ENCODE measurements around the gene F5.

Gene F5

DNA sequence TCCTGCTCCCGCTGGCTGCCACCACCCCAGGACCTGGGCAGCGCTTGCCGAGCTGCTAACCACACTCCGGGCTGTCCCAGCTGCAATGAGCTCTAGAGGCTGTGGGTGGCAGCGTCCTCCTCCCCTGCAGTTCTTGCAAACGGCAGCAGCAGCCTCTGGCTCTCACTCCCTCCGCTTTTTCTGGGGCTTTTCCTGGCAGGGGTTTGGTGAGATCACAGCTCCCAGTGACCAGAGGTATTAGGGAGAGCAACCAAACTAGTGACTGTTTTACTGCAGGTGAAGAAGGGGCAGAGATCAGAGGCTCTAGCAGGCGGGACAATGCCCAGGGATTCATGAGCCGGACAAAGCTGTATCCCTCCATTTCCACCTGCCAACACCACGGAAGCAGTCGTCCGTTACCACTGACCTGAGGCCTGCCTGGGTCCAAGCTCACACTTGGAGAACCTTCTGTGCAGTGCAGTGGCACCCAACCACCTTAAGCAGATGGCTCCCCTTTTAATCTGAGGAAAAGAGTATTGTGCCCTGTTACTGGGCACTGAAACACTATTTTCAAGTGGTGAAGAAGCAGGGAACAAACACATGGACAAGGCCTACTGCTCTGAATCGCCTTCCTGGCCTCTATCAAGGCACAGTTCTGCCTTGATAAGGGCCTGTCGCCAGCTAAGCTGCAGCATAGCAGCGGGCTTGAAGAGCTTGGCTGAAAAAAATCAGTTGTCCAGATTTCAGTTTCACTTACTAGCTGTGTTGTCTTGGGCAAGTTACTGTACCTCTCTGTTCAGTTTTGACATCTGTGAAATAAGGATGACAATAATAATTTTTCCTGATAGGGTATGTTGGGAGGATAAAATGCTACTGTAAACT, at the start of gene F5:
F5 (minus strand) TSS at position 87 of the 861 bp plus-strand sequence. CDS start 95 bp downstream, outside the sequence.
- H3K36me3 Mint-ChIP-seq: no peaks in the 10 kb centered on the region
- peak within 1 kb of the TSS; percentile 72 to 81 for H3K4me3 Mint-ChIP-seq
- H3K27ac Mint-ChIP-seq: no peak within 1 kb of the TSS
- ATAC-seq (replicated peaks): peak; percentile 98
- H3K27me3 Mint-ChIP-seq: peaks cover 10 to 15% of the 10 kb centered on the region in 2 donors
- H3K4me1 Mint-ChIP-seq: peaks cover 16 to 30% of the 10 kb centered on the region in 2 donors
- no peaks in the 10 kb centered on the region for H3K9me3 Mint-ChIP-seq
- DNase-seq: peak; percentile 48

DNA sequence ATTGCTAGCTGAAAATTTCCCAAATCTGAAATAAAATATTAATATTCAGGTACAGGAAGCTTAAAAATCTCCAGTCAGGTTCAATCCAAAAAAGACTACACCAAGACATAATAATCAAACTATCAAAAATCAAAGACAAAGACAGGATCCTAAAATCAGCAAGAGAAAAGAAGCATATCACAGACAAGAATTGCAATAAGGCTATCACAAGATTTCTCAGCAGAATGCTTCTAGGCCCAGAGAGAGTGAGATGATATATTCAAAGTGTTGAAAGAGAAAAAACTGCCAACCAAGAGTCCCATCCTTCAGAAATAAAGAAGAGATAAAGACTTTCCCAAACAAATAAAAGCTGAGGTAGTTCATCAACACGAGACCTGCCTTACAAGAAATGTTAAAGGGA, 48.6 kb upstream of the F5 start:
- DNase-seq: no peak
- no peaks in the 10 kb centered on the region for H3K27me3 Mint-ChIP-seq
- peaks cover 1 to 6% of the 10 kb centered on the region in 2 donors for H3K4me1 Mint-ChIP-seq
- H3K4me3 Mint-ChIP-seq: no peak overlapping the region
- H3K9me3 Mint-ChIP-seq: peaks cover 16 to 17% of the 10 kb centered on the region in 2 donors
- H3K36me3 Mint-ChIP-seq: peaks cover 8 to 10% of the 10 kb centered on the region in 2 donors
- no peak for ATAC-seq (replicated peaks)
- no peak overlapping the region for H3K27ac Mint-ChIP-seq

DNA sequence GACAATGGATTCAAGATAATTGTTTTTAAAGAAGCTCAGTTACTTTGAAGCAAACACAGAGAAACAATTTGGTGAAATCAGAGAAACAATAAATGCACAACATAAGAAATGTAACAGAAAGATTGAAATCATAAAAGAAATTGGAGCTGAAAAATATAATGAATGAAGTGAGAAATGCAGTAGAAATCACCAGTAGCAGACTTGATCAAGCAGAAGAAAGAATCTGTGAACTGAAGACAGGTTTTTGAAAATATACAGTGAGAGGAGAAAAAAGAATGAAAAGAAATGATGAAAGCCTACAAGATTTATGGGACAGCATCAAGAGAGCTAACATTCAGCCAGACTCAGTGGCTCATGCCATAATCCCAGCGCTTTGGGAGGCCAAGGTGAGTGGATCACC, 47.9 kb upstream of the F5 start:
- Mint-ChIP-seq H3K27me3 (no peaks in the 10 kb centered on the region), H3K27ac (peak overlapping the region; percentile 20), H3K36me3 (peaks cover 8 to 10% of the 10 kb centered on the region in 2 donors), H3K4me3 (no peak overlapping the region), H3K4me1 (peaks cover 1 to 6% of the 10 kb centered on the region in 2 donors), H3K9me3 (peaks cover 14 to 16% of the 10 kb centered on the region in 2 donors)
- DNase-seq: no peak
- ATAC-seq (replicated peaks): no peak

DNA sequence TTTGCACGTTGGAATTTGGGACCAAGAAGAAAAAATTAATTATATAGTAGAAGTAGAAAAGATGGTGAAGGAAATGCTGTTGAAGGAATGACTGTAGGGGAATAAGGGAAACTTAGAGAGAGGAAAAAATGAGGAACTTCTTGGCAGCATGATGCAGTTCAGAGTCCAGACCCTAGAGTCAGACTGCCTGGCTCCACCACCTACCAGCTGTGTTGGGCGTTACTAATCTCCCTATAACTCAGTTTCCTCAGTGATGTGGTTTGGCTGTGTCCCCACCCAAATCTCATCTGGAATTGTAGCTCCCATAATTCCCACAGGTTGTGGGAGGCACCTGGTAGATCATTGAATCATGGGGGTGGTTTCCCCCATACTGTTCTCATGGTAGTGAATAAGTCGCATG, 45.0 kb upstream of the F5 start:
- Mint-ChIP-seq H3K4me3 (no peak overlapping the region), H3K36me3 (peaks cover 4 to 6% of the 10 kb centered on the region in 2 donors), H3K27me3 (no peaks in the 10 kb centered on the region), H3K27ac (no peak overlapping the region), H3K9me3 (peaks cover 7 to 16% of the 10 kb centered on the region in 2 donors), H3K4me1 (peaks cover 1 to 6% of the 10 kb centered on the region in 2 donors)
- ATAC-seq (replicated peaks): no peak
- no peak for DNase-seq

DNA sequence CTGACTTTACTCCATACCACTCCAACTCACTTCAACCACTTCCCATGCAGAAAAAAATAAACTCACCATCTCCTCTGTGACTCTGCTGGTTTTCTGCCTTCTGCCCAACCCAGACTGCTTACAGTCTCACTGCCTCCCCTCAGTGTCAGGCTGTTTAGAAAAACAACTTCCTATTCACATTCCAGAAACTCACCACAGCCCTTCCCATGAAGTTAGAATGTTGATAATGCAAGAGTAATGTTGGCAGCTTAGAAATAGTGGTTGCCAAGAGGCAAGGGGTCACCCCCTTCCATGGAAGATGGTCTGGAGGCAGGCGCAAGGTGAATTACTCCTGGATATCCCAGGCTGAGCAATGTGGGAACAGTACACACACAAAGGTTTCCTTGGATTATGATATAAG, 43.7 kb upstream of the F5 start, which contains the start of gene SELP:
SELP (minus strand) TSS at position 119 of the 400 bp plus-strand sequence; CDS start at position 69, 50 bp downstream.
- H3K4me3 Mint-ChIP-seq: no peak within 1 kb of the TSS
- peaks cover 7 to 15% of the 10 kb centered on the region in 2 donors for H3K4me1 Mint-ChIP-seq
- no peak within 1 kb of the TSS for H3K27ac Mint-ChIP-seq
- peaks cover 6% of the 10 kb centered on the region in 2 donors for H3K36me3 Mint-ChIP-seq
- ATAC-seq (replicated peaks) (no peak), DNase-seq (no peak)
- H3K27me3 Mint-ChIP-seq: no peaks in the 10 kb centered on the region
- peaks cover 7 to 16% of the 10 kb centered on the region in 2 donors for H3K9me3 Mint-ChIP-seq

DNA sequence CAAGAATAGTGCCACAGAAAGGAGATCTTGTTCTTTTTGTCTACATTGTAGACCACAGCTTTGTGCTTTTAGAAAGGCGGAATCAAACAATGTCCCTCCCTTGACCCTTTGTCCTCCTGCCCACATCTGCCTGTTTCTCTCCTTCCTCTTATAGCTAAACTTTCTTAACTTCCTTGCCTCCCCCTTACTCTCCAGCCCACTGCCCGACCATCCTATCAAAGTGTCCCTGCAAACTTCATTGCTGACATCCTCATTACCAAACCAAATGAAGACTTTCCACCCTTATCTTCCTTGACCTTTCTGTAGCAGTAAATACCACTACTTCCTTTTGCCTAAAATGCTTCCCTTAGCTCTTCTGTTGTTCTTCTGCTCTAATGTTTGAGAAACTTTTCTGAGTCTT, 38.6 kb upstream of the F5 start:
- DNase-seq: no peak
- Mint-ChIP-seq H3K27me3 (no peaks in the 10 kb centered on the region), H3K4me1 (peaks cover 13 to 14% of the 10 kb centered on the region in 2 donors), H3K36me3 (peaks cover 0 to 3% of the 10 kb centered on the region in 2 donors), H3K27ac (no peak overlapping the region), H3K9me3 (no peaks in the 10 kb centered on the region), H3K4me3 (no peak overlapping the region)
- ATAC-seq (replicated peaks): no peak

DNA sequence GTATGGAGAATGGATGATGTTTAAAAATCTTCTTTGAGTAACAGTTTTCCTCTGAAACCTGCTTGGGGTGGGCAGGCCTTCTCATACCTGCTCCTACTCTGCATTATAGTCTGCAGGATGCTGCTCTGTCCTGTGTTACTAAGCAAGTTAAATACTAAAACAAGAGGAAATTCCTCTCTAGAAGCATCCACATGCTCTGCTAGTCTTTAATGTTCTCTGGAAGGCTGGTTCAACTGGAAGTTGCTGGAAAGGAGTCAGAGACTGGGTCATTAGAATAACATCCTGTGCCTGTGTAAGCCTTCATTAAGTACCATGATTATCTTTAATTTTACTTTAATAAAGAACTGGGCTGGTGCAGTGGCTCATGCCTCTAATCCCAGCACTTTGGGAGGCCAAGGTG, 37.8 kb upstream of the F5 start:
- H3K27me3 Mint-ChIP-seq: no peaks in the 10 kb centered on the region
- peaks cover 13 to 14% of the 10 kb centered on the region in 2 donors for H3K4me1 Mint-ChIP-seq
- no peak overlapping the region for H3K27ac Mint-ChIP-seq
- ATAC-seq (replicated peaks) (no peak), DNase-seq (no peak)
- H3K36me3 Mint-ChIP-seq: peaks cover 0 to 3% of the 10 kb centered on the region in 2 donors
- H3K9me3 Mint-ChIP-seq: no peaks in the 10 kb centered on the region
- H3K4me3 Mint-ChIP-seq: no peak overlapping the region

DNA sequence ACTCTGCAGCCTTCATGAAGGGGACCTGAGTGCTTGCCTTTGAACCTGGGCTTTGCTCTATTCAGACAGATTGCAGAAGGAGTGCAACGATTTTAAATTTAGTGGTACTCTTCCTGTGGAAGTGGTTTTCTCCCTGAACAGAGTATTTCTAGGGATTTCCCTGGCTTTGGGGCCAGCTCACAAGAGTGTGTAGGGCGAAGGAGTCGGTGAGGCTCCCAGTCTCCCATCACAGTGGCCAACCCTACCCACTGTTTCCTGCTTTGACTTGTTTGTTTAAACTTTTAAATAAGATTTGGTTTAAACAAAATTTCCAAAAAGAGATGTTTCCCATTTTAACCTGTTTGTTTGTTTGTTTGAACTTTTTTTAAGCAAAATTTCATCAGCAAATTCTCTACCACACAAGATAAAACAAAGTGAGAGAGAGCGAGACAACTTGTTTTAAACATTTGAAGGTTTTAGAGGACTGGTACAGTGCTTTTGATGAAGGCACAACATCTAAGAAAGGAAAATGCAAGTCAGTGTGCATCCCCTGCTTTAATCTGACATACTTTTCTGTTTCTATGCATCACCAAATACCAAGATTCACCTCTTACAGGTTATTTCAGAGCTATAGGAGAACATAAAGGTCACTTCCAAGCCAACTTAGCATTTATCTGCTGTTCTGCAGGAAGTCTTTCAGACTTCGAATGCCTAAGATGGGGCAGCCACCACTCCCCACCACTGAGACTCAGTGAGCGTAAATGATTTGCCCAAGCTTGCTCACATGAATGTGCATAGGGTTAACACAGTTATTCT, 37.0 kb upstream of the F5 start:
- H3K4me3 Mint-ChIP-seq: no peak overlapping the region

DNA sequence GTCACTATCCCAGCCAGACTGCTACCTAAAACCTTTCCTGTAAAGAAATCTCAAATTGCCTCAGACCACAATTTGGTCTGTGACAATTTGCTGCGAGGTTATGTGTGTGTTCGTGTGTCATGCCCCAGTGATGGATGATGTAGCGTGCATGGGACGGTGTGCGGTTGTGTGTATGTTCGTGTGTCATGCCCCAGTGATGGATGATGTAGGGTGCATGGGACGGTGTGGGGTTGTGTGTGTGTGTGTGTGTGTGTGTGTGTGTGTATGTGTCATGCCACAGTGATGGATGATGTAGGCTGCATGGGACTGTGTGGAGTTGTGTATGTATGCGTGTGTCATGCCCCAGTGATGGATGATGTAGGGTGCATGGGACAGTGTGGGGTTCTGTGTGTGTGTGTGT, 34.3 kb upstream of the F5 start:
- no peak overlapping the region for H3K4me3 Mint-ChIP-seq
- H3K4me1 Mint-ChIP-seq: peaks cover 13% of the 10 kb centered on the region in 2 donors
- DNase-seq: no peak
- no peak for ATAC-seq (replicated peaks)
- no peak overlapping the region for H3K27ac Mint-ChIP-seq
- no peaks in the 10 kb centered on the region for H3K9me3 Mint-ChIP-seq
- no peaks in the 10 kb centered on the region for H3K27me3 Mint-ChIP-seq
- H3K36me3 Mint-ChIP-seq: peaks cover 0 to 1% of the 10 kb centered on the region in 2 donors

More for the DNA sequence above, 37.0 kb upstream of the F5 start:
- no peaks in the 10 kb centered on the region for H3K9me3 Mint-ChIP-seq
- ATAC-seq (replicated peaks): no peak
- DNase-seq: no peak
- no peaks in the 10 kb centered on the region for H3K27me3 Mint-ChIP-seq
- peaks cover 13 to 14% of the 10 kb centered on the region in 2 donors for H3K4me1 Mint-ChIP-seq
- peaks cover 0 to 3% of the 10 kb centered on the region in 2 donors for H3K36me3 Mint-ChIP-seq
- no peak overlapping the region for H3K27ac Mint-ChIP-seq

DNA sequence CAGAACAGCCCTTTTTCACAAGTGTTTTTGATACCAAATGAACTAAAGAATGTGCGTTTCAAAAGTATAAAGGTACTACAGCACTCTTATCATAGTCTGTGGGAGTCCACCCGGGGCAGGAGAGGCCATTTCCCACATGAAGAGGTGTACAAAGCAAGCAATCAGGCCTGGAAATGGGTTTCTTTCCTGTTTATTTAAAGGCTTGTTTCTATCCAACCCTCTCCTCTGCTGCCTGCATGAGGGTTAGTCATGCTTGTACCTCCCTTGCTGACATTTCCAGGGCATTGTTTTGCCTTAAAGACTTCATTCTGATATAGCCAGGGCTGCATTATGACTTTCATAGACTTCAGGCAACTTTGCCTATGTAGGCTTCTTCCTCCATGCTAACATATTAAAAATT, 32.1 kb upstream of the F5 start:
- H3K27ac Mint-ChIP-seq: no peak overlapping the region
- H3K9me3 Mint-ChIP-seq: no peaks in the 10 kb centered on the region
- peaks cover 0 to 1% of the 10 kb centered on the region in 2 donors for H3K36me3 Mint-ChIP-seq
- ATAC-seq (replicated peaks) (no peak), DNase-seq (no peak)
- H3K27me3 Mint-ChIP-seq: no peaks in the 10 kb centered on the region
- H3K4me1 Mint-ChIP-seq: peaks cover 8 to 10% of the 10 kb centered on the region in 2 donors
- H3K4me3 Mint-ChIP-seq: no peak overlapping the region

DNA sequence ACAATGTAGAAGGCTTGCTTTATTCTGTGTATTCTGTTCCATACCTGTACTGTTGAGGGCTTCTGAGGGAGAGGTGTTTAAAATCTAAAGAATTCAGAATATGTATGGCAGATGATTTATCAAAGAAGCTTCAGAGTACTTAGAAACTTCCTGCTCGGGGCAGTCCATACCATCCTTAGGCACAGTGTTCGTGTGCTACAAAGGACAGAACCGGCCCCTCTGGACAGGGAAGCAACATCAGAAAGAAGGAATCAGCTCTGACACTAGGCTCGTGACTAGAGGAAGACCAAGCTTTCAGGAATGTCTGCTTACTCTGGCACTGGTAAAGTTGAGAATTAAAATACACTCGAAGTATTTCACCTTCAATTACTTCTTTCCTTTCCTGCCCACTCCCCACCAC, 29.5 kb upstream of the F5 start:
- H3K27ac Mint-ChIP-seq: no peak overlapping the region
- no peaks in the 10 kb centered on the region for H3K27me3 Mint-ChIP-seq
- peaks cover 0 to 1% of the 10 kb centered on the region in 2 donors for H3K36me3 Mint-ChIP-seq
- peaks cover 6 to 8% of the 10 kb centered on the region in 2 donors for H3K4me1 Mint-ChIP-seq
- ATAC-seq (replicated peaks) (no peak), DNase-seq (no peak)
- no peaks in the 10 kb centered on the region for H3K9me3 Mint-ChIP-seq
- no peak overlapping the region for H3K4me3 Mint-ChIP-seq

DNA sequence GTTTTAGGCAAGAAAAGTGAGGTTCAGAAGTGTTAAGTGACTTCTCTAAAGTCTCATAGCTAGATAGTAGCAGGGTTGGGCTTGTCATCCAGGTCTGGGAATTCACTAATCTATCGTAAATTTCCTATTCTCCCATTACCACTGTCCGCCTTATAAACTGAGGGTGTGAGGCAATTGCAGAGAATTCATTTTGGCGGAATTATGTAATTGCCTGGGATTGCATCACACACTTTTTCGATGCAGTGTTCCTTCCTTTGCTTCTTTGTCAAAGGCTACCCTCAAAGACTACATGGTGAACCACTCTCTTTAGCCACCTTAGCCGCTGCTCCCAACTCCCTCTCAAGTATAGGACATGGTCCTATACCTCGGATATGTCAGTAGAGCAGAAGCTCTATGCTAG, 24.6 kb upstream of the F5 start:
- no peak for DNase-seq
- Mint-ChIP-seq H3K27me3 (no peaks in the 10 kb centered on the region), H3K4me1 (peaks cover 8 to 14% of the 10 kb centered on the region in 2 donors), H3K9me3 (no peaks in the 10 kb centered on the region), H3K36me3 (no peaks in the 10 kb centered on the region), H3K4me3 (no peak overlapping the region), H3K27ac (no peak overlapping the region)
- ATAC-seq (replicated peaks): no peak

DNA sequence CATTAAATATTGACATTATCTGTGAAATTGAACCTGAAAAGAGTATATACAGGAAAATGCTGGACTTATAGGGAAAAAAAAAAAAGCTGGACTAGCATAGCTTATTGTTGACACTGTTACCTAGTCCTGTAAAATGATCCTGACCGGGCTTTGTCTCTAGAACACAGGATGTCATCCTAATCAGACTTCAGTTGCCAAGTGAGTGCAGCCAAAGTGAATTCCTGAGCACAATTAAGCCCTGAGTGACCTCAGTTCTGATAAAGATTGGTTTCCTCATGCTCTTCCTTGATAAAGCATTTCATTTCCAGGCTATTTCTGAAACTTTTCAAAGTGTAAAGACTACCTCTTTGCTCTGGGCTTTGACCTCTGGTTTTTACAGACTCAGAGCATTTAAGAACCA, 23.8 kb upstream of the F5 start:
- H3K27ac Mint-ChIP-seq: no peak overlapping the region

DNA sequence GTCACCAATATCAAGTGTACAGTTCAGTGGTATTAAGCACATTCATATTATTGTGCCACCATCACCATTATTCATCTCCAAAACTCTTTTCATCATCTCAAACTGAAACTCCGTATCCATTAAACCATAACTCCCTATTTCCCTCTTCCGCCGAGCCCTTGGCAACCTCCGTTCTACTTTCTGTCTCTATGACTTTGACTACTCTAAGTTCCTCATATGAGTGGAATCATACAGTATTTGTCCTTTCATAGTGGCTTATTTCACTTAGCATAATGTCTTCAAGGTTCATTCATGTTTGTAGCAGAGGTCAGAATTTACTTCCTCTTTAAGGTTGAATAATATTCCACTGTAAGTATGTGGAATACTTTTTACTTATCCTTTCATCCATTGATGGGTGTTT, 21.9 kb upstream of the F5 start:
- H3K4me3 Mint-ChIP-seq: no peak overlapping the region
- H3K9me3 Mint-ChIP-seq: no peaks in the 10 kb centered on the region
- DNase-seq: no peak
- ATAC-seq (replicated peaks): peak; percentile 51 to 54
- H3K27ac Mint-ChIP-seq: no peak overlapping the region
- H3K27me3 Mint-ChIP-seq: no peaks in the 10 kb centered on the region
- no peaks in the 10 kb centered on the region for H3K36me3 Mint-ChIP-seq
- peaks cover 16 to 24% of the 10 kb centered on the region in 2 donors for H3K4me1 Mint-ChIP-seq

More for the DNA sequence above, 23.8 kb upstream of the F5 start:
- H3K4me3 Mint-ChIP-seq: no peak overlapping the region
- peaks cover 5 to 10% of the 10 kb centered on the region in 2 donors for H3K4me1 Mint-ChIP-seq
- ATAC-seq (replicated peaks): no peak
- no peaks in the 10 kb centered on the region for H3K9me3 Mint-ChIP-seq
- H3K36me3 Mint-ChIP-seq: no peaks in the 10 kb centered on the region
- H3K27me3 Mint-ChIP-seq: no peaks in the 10 kb centered on the region
- DNase-seq: no peak
